Measurements from ENCODE around the gene RGL4.

RGL4 gene

DNA sequence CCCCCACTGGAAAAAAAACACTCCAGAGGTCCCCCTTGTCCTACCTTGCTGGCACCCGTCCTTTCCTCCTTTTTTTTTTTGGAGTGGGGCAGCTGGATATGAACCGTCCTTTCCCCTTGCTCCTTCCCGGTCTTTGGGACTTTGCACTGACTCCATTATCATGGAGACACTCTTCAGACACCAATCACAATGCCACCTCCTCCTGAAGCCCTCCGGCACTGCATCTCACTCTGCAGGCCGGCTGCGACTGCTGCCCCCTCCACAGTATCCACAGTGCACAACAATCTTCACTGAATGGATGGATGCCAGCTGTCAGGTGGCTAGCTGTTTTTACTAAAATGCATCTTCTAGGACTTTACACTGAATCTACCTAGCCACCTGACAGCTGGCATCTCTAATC is 12.7 kb upstream of the RGL4 start:
- in situ Hi-C loops (cut with MboI; ENCODE audit: low sequenced_read_pairs) = no loop called here

DNA sequence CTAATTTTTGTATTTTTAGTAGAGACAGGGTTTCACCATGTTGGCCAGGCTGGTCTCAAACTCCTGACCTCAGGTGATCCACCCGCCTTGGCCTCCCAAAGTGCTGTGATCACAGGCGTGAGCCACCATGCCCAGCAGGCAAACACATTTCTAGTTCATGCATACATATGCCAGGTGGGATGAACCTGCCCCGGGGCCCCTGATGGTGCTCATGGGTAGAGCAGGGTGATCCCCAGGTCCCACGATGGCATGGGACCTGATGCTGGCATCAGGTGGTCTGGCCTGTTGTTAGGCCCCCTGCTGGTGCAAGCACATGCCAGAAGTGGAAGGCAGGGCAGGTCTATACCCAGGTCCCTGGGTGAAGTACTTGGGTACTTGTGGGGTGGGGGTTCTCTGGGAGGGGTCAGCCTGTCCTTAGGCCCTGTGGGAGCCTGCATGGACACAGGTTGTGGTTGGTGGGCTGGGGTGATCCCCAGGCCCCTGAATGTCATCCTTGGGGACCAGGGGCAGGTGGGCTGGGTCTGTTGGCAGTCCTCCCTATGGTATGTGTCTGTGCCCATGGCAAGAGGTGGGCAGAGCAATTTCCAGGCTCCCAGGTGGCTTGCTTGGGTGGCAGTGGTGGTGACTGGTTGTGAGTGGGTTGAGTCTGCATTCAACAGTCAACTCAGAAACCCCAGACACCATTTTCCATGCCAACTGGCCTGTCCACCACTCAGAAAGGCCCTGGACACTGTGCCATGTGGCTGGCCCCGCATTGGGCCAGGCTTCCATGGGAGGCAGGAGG is 9.6 kb upstream of the RGL4 start:
- in situ Hi-C loops (cut with MboI; ENCODE audit: low sequenced_read_pairs) = no loop called here

DNA sequence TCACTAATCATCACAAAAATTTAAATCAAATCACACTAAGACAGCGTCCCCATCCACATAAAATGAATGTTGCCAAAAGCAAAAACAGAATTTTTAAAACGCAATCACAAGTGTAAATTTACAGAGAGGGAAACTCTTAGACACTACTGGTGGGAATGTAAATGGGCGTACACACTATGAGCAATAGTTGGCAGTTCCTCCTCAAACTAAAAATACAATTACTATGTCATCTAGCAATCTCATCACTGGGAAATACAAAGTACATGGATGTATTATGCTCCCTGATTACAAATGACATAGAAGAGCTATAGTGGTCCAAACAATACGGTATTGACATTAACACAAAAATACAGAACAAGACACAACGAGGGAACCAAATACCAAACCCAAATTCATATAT is 8.7 kb upstream of the RGL4 start:
- in situ Hi-C loops (cut with MboI; ENCODE audit: low sequenced_read_pairs) = no loop called here

DNA sequence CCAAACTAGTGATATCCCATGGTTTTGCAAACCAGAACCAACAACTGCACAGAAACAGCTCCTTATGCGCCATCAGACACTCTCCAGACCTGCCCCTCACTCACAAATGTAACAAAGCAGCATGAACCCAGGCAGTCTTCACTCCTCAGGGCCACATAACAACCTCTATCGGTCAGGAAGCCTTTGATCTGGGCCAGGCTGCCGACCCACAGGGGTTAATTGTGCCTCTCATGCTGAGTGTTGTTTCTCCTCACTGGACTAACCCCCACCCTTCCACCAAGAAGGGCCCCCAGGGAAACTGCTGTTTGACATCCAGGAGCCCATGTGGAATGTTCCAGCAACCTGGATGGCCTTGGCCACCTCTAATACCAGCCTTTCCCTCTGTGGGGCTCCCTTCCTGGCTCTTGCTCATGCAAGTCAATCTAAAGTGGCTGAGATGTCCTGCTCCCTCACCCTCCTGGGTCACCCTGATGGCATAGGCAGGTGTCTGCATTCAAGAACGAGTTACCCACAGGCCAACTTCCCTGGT is 7.9 kb upstream of the RGL4 start:
- in situ Hi-C loops (cut with MboI; ENCODE audit: low sequenced_read_pairs) = no loop called here

DNA sequence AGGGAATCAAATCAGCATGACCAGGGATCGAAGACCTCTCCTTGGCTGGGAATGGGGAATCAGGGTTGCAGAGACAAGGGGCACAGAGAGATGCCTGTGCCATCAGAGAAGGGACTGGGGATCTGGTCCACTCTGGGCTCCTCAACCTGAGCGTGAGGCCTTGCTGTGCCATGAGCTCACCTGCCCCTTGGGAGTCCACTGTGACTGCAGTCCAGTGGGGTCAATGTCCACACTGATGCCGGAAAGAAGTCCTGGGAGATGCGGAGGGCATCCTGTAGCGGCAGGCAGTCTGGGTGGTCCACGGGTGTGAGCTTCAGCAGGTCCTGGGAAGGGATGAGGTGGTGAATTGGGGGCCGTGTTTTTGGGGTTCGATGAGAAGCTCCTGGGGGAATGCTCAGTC is 7.3 kb upstream of the RGL4 start:
- in situ Hi-C loops (cut with MboI; ENCODE audit: low sequenced_read_pairs) = no loop called here

DNA sequence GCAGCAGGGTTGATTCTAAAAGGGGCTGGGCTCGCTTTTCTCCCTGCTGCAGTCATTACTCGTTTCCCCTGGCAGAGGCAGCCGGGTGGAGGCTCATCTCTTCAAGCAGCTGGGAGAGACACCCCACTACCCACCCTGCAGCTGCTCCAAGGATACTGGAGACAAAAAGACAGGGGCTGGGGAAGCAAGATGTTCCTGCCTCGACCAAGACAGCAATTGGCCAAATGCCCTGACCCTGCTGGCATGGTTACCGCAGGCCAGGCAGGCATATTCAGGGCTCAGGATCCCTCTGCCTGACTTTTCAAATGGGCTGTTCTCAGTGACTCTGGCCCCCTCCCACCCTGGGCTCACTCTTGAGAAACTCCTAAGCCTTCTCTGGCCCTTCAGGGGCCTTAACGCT is 6.8 kb upstream of the RGL4 start:
- in situ Hi-C loops (cut with MboI; ENCODE audit: low sequenced_read_pairs) = no loop called here

DNA sequence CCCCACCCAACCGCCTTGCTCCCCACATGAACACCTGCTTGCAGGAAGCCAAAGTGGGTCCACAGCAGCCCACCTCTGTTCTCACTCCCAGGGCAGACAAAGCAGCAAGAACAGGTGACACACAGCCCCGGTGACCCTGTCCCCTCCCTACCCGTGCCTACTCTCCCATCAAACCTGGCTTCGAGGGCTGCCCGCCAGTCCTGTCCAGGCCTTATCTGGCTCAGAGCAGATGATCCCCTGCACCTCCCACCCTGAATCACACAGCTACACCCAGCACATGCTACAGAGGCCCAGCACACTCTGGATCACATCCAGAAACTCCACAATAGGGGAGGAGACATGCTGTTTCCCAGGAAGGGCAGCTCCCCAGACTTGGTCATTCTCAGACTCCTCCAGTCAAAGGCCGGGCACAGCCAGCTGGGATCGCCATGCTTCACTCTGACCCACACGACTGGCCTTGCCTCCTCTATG is 6.2 kb upstream of the RGL4 start:
- in situ Hi-C loops (cut with MboI; ENCODE audit: low sequenced_read_pairs) = no loop called here

DNA sequence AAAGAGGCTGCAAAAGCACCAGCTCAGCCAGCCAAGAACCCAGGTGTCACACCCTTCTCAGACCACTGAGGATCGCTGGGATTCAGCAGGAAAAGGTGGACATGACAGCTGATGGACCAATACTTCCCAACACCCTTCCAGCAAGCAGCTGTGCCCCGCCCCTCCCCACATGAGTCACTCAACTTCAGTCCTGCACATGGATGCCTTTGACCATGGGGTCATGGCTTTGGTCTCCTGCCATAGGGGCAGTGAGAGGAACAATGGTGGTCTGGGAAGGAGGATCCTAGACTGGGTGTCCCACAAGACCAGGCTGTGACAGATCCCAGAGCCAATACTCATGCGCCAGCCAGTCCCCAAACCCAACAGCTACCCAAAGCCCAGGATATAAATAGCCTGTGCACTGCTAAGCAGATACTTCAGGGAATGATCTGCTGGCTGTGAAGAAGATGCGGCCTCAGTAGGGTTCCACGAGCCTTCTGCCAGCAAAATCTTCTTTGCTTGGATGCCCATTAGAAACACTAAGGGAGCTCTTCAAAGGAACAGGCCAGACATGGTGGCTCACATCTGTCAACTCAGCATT is 5.5 kb upstream of the RGL4 start:
- in situ Hi-C loops (cut with MboI; ENCODE audit: low sequenced_read_pairs) = no loop called here

DNA sequence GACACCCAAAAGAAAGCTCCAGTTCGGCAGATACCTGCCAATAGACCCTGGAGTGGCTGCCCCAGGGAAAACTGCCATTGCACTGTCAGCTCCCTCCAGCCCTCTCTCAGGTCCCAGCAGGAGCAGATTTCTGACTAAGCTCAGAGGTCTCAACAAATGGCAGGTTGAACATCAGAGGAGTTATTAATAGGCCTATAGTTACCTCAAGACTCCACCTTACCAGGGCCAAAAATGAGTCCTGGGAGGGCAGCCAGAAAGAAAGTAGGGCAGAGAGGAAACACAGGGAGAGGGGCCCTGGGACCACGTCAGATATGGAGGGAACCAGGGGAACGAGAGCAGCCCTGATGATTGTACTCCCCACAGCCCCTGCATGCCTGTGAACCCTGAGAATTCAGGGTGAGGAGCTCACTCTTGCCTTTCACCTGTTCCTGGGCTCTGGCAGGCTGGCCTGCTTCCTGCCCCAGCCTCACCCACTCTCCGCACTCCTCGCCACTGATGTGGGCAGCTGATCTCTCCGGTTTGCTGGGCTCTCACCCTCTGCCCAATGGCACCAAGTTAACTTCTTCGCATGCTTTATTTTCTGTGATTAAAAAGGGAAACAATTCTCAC is 4.3 kb upstream of the RGL4 start:
- in situ Hi-C loops (cut with MboI; ENCODE audit: low sequenced_read_pairs) = no loop called here

DNA sequence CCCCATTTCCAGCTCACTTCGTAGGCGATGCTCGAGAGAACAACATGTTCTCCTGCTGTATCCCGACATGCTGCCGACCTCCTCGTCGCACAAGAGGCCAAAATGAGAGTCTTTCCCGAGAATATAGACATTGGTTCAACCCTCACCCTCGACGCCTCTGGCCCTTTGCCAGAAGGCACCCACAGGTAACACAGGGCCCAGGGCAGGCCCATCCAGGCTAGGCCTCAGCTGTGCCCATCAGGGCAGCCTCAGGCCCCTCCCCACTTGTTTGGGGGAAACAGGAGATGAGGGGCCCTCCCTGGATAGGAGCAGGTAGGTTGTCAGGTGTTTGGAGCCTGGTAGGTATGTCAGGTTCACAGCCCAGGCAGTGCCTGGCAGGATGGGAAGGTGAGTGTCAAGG is 2.7 kb upstream of the RGL4 start:
- in situ Hi-C loops (cut with MboI; ENCODE audit: low sequenced_read_pairs) = no loop called here

DNA sequence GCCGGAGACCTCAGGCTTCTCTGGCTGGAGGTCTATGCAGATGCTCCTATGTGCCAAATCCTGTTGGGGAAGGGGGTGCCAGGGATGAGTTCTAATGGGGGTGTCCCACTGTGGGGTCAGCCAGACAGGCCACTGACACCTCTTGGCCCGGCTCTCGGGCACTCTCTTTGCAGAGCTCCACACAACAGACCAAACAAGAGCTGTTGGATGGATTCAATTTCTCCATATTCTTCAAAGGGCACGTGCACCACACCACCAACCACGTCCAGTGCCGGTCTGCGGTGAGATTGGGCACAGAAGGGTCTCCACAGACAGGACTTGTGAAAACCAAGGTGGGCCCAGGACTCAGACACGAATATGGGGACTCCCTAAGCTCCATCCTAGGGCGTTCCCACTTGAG is 2.2 kb upstream of the RGL4 start:
- in situ Hi-C loops (cut with MboI; ENCODE audit: low sequenced_read_pairs) = no loop called here

DNA sequence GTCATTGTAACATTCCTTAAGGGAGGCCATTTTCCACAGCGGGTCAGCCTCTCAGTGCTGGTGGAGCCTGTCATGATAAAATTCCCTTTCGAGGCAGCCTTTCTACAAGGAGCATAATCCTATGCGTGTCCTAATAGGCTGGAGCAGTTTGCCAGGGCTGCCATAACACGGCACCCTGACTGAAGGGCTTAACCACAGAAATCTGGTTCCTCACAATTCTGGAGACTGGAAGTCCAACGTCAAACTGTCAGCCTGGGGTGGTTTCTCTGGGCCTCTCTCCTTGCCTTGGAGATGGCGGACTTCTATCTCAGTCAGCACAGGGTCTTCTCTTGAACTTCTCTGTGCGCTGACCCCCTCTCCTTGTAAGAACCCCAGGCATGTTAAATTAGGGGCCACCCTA is 1.4 kb upstream of the RGL4 start:
- in situ Hi-C loops (cut with MboI; ENCODE audit: low sequenced_read_pairs) = no loop called here

DNA sequence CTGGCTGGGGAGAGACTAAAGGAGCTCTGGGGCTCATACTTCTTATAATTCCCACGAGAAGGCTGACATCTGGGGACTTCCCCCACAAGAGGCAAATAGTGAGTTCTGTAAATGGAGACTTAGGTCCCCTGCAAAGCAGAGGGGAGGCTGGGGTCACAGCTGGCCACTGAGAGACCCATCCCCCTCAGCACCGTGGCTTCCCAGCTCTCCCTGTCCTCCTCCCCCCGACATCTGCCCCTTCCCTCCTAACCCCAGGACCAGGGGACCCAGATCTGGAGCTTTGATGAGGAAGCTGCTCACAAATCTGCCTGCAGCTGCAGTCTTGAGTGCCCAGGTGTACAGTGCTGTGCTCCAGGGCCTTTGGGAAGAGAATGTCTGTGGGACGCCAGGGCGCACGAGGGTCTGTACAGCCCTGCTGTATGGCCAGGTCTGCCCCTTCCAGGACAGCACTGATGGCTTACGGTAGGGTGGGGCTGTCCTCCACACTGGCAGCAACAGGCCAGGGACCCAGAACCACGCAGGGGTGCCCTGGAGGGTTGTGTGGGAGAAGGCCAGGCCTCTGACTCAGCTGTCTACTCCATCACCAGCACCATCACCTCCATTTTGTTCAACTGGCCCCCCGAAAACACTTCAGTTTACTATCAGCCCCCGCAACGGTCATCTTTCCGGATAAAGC is 1.1 kb downstream of the RGL4 start:
- in situ Hi-C loops (cut with MboI; ENCODE audit: low sequenced_read_pairs) = no loop called here

DNA sequence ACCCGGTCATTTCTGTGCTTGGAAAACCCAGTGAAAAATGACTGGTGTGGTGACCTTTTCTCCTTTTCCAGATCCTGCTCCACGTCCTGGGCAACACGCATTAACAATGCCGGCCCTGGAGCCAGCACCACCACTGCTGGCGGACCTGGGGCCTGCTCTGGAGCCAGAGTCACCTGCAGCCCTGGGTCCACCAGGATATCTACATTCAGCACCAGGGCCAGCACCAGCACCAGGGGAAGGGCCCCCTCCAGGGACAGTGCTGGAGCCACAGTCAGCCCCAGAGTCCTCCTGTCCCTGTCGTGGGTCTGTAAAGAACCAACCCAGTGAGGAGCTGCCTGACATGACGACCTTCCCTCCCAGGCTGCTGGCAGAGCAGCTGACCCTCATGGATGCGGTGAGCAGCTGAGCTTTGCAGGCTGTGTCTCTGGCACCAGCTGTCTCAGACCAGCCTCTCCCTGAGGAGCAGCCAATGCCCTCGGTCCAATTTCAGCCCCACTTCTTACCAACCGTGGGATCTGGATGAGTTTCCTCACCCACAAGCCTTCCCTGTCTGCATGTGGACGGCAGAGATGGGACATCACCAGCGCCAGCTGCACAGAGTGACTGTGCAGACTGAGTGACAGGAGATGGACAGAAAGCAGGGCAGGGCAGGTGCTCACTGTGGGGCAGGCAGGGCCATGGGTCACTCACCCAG is 1.9 kb downstream of the RGL4 start:
- in situ Hi-C loops (cut with MboI; ENCODE audit: low sequenced_read_pairs) = no loop called here

DNA sequence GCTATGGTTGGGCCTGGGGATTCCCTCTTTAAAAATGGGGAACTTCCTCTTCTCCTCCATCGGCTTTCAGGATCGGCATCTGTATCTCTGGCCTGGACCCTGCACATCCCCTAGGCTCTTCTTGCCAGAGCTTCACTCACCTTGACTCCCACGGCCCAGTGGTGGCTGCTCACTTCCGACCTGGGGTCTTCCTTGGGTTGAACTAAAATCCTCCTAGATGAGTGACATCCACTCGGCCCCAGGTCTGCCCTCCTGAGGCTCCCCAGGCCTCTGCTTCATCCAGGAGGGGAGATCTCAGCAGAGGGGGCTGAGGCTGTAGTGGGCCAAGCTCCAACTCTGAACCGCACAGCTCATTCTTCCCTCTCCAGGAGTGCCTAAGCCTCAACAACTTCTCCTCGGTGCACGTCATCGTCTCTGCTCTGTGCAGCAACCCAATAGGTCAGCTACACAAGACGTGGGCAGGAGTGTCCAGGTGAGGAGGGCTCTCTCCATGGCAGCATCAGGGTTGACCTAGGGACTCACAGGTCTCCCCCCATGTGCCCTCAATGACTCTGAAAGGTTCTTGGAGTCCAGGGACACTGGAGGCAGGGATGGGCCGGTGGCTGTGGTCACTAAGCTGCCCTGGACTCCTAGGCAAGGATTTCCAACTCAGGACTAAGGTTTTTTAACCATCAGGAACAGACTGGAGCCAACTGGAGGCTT is 3.3 kb downstream of the RGL4 start:
- in situ Hi-C loops (cut with MboI; ENCODE audit: low sequenced_read_pairs) = no loop called here

DNA sequence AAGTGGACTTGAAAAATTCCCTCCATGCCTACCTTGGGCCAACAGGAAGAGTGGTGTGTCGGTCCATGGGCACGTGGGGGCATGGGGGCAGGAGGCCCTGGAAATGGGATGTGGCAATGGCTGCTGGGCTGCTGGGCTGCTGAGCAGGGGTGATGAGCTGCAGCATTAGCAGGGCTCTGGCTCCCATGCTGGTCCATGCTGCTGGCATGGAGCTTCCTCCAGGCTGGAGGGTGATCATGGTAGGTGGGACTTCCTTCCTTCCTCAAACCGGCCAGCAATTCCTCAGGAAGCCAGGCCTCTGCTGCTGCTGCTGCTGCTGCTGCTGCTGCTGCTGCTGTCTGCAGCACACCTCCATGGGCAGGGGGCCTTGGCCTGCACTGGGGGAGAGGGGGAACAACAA is 4.3 kb downstream of the RGL4 start:
- in situ Hi-C loops (cut with MboI; ENCODE audit: low sequenced_read_pairs) = no loop called here

DNA sequence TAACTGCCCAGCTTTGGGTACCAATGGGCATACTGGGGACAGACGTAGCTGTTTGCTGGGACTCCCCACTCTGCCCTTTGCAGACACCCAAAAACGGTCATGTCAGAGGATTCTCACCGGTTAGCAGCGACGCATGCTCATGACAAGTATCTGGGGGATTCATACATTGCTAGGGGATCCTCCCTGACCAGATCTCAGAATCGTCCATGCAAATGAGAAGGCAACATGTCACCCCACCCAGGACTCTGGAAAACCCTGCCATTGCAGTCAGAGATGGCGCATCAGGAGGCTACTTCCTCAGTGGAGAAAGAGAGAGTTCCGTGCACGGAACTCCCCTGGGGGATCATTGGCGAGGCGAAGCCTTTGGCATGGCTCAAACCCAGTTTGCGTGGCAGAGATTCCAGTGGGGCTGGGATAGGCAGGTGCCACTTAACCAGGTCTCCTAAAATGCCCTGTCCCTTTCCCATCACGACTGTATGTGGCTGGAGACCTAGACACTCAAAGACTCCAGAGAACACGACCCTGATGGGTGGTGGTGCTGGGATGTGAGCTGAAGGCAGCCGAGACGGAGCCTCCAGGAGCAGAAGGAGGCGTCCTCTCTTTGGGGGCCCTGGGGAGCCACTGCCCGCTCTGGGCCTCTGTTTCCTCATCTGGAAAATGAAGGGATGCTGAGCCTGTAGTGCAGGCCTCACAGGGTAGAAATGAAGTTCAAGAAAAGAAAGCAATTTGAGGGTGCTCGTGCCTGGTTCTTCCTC is 4.9 kb downstream of the RGL4 start:
- in situ Hi-C loops (cut with MboI; ENCODE audit: low sequenced_read_pairs) = no loop called here

DNA sequence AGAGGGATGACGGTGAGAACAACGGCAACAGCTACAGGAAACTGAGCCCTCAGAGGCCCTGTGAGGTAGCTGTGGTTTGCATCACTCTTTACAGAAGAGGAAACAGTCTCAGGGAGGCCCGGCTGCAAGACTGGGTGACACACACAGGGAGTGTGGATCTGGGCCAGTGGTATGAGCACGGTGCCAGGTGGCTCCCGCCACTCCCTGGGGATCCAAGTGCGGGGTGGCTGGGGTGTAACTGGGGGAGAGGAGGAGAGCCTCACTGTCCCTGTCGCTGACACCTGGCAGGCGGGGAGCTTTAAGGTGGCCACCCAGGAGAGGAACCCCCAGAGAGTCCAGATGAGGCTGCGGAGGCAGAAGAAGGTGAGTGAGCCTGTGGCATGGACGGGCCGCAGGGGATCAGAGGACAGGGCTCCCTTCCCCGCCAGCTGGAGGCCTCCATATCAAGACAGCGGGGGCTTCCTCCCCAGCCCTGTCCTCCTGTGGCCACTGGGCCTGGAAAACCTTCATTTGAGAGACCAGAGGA is 5.6 kb downstream of the RGL4 start:
- in situ Hi-C loops (cut with MboI; ENCODE audit: low sequenced_read_pairs) = no loop called here

All from HL-60/S4 treated with phorbol 12-myristate 13-acetate at 8.2 ng/mL for 4 days and 3 days (cell line).